KBM-7 (cell line): ENCODE results near the gene TECTB.

Source experiments
- DNase-seq: peaks from one replicate; pipeline ENCODE4 v3.0.0-alpha.2; 2015
- in situ Hi-C: fragments of 300-500 bp; cut with MboI; formaldehyde crosslinking; loops from 2 replicates; pipeline ENCODE4 v1.14.3; 2020; ENCODE audit warnings: low sequenced_read_pairs, low pct_unique_long_range_greater_than_20kb, mixed read lengths

TECTB gene

GRCh38 chr10:112299456-112299855 is 16.3 kb downstream of the TECTB start:
- DNase-seq = no peak
- in situ Hi-C loops = no loop called here

GRCh38 chr10:112302335-112302734 is 19.1 kb downstream of the TECTB start:
- in situ Hi-C loops = no loop called here
- DNase-seq = no peak

- in situ Hi-C loops = no loop called here
- DNase-seq = no peak
Measured at GRCh38 chr10:112303528-112303927, 20.3 kb downstream of the TECTB start.

- DNase-seq = no peak
- in situ Hi-C loops = no loop called here
Measured at GRCh38 chr10:112304267-112304859, 21.2 kb downstream of the TECTB start.

GRCh38 chr10:112307358-112308124 is 24.3 kb downstream of the TECTB start:
- in situ Hi-C loops = no loop called here
- peak; percentile 58 for DNase-seq

GRCh38 chr10:112308125-112308502 is 24.9 kb downstream of the TECTB start:
- in situ Hi-C loops = no loop called here
- no peak for DNase-seq

- no peak for DNase-seq
Measured at GRCh38 chr10:112311481-112311880, 28.3 kb downstream of the TECTB start.

GRCh38 chr10:112313234-112313633 is 30.0 kb downstream of the TECTB start:
- in situ Hi-C loops = no loop called here
- no peak for DNase-seq

More at GRCh38 chr10:112311481-112311880, 28.3 kb downstream of the TECTB start:
- in situ Hi-C loops = no loop called here

GRCh38 chr10:112313911-112314310 is 30.7 kb downstream of the TECTB start:
- no peak for DNase-seq
- in situ Hi-C loops = no loop called here

GRCh38 chr10:112314822-112315474 is 31.7 kb downstream of the TECTB start:
- DNase-seq = peak; percentile 78
- in situ Hi-C loops = no loop called here

GRCh38 chr10:112327678-112328077 is 44.5 kb downstream of the TECTB start:
- in situ Hi-C loops = no loop called here

GRCh38 chr10:112330162-112330561 is 47.0 kb downstream of the TECTB start:
- in situ Hi-C loops = no loop called here
- no peak for DNase-seq

More at GRCh38 chr10:112327678-112328077, 44.5 kb downstream of the TECTB start:
- no peak for DNase-seq

- in situ Hi-C loops = no loop called here
- no peak for DNase-seq
Measured at GRCh38 chr10:112330607-112331160, 47.5 kb downstream of the TECTB start.

GRCh38 chr10:112332022-112332421 is 48.8 kb downstream of the TECTB start:
- in situ Hi-C loops = no loop called here
- no peak for DNase-seq

GRCh38 chr10:112332509-112333228 is 49.5 kb downstream of the TECTB start:
- no peak for DNase-seq
- in situ Hi-C loops = no loop called here

- no peak for DNase-seq
- in situ Hi-C loops = no loop called here
Measured at GRCh38 chr10:112333452-112333851, 50.3 kb downstream of the TECTB start.

GRCh38 chr10:112335111-112335867 is 52.1 kb downstream of the TECTB start:
- in situ Hi-C loops = no loop called here
- peak; percentile 61 for DNase-seq

GRCh38 chr10:112335868-112336265 is 52.7 kb downstream of the TECTB start:
- no peak for DNase-seq
- in situ Hi-C loops = no loop called here
